ENCODE results near the gene KRTAP4-1.
"Not testable (repeated sequence)": the region's sequence is repeated elsewhere in the genome, so short reads cannot be mapped to it uniquely, and the experiment has no call there.

DNA sequence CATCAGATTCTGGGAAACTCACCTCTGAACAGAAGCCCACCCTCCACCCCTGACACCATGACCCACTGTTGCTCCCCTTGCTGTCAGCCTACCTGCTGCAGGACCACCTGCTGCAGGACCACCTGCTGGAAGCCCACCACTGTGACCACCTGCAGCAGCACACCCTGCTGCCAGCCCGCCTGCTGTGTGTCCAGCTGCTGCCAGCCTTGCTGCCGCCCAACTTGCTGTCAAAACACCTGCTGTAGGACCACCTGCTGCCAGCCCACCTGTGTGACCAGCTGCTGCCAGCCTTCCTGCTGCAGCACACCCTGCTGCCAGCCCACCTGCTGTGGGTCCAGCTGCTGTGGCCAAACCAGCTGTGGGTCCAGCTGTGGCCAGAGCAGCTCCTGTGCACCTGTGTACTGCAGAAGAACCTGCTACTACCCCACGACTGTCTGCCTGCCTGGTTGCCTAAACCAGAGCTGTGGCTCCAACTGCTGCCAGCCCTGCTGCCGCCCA is 41.9 kb upstream of the KRTAP4-1 start, which contains the start of gene KRTAP9-2:
- TF ChIP-seq, protein P1, sequence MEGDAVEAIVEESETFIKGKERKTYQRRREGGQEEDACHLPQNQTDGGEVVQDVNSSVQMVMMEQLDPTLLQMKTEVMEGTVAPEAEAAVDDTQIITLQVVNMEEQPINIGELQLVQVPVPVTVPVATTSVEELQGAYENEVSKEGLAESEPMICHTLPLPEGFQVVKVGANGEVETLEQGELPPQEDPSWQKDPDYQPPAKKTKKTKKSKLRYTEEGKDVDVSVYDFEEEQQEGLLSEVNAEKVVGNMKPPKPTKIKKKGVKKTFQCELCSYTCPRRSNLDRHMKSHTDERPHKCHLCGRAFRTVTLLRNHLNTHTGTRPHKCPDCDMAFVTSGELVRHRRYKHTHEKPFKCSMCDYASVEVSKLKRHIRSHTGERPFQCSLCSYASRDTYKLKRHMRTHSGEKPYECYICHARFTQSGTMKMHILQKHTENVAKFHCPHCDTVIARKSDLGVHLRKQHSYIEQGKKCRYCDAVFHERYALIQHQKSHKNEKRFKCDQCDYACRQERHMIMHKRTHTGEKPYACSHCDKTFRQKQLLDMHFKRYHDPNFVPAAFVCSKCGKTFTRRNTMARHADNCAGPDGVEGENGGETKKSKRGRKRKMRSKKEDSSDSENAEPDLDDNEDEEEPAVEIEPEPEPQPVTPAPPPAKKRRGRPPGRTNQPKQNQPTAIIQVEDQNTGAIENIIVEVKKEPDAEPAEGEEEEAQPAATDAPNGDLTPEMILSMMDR (IDR thresholded peaks at IDR 0.05) = not testable (repeated sequence)
- TF ChIP-seq POLR2A (IDR thresholded peaks at IDR 0.05) = not testable (repeated sequence)

Data from adrenal gland (tissue), 5 donors.